IMR-90 (cell line): ENCODE measurements around the gene TINAGL1. TPM values are rescaled to one million over a fixed set of nuclear protein-coding genes. Genes with fewer than 3 reads are reported as not detected.

Experiments
- ATAC-seq: fragments of 200-7000 bp; cut with Tn5 transposase; 2 replicates; pipeline ENCODE4 v1.9.1; 2020; ENCODE audit warnings: low read depth, mild to moderate bottlenecking, moderate library complexity
- BruUV-seq: library from RNA; stranded (reverse); fragments of 400-500 nt; replicated peaks from 2 replicates; lab custom pipeline; 2021; lab: Mats Ljungman, UMichigan
- CTCF ChIA-PET: fragments of 300-600 bp; formaldehyde crosslinking; extraction: SDS; loops from one replicate; lab custom pipeline; 2021; ENCODE audit warnings: antibody characterized with exemption; lab: Yijun Ruan, JAX
- POLR2A ChIA-PET: fragments of 300-600 bp; sonication (Branson Sonifier 250); formaldehyde crosslinking; loops from one replicate; lab custom pipeline; 2022; ENCODE audit warnings: antibody characterized with exemption; ENCODE audit not compliant: unreplicated experiment; lab: Charles Lee
- DNase-seq: peaks from one replicate; pipeline ENCODE4 v3.0.0; 2013
- H2AFZ ChIP-seq: replicated peaks from 2 replicates; pipeline ENCODE3; 2013; ENCODE audit warnings: low read length, mild to moderate bottlenecking; ENCODE audit not compliant: poor library complexity
- H2AK5ac ChIP-seq: 2 replicates; pipeline ENCODE4 v1.6.1; 2013; ENCODE audit warnings: low read depth, low read length, inconsistent platforms
- H2AK9ac ChIP-seq: replicated peaks from 2 replicates; pipeline ENCODE3; 2013; ENCODE audit warnings: mild to moderate bottlenecking, low read depth, low read length, moderate library complexity; ENCODE audit not compliant: poor library complexity
- H2BK120ac ChIP-seq: 2 replicates; pipeline ENCODE4 v1.6.1; 2013; ENCODE audit warnings: low read depth, low read length, inconsistent platforms
- H2BK15ac ChIP-seq: 3 replicates; pipeline ENCODE4 v1.6.1; 2013; ENCODE audit warnings: low read depth, low read length, inconsistent platforms
- H2BK20ac ChIP-seq: 2 replicates; pipeline ENCODE4 v1.6.1; 2013; ENCODE audit warnings: low read depth, mild to moderate bottlenecking, inconsistent platforms, low read length, moderate library complexity
- H2BK5ac ChIP-seq: 2 replicates; pipeline ENCODE4 v1.6.1; 2013; ENCODE audit warnings: mild to moderate bottlenecking, low read depth, low read length, inconsistent platforms; ENCODE audit not compliant: poor library complexity, severe bottlenecking
- H3K14ac ChIP-seq: replicated peaks from 2 replicates; pipeline ENCODE4 v1.6.1; 2013; ENCODE audit warnings: low read depth, low read length, inconsistent platforms
- H3K18ac ChIP-seq: 2 replicates; pipeline ENCODE4 v1.6.1; 2013; ENCODE audit warnings: low read depth, low read length, control low read depth
- H3K23ac ChIP-seq: 2 replicates; pipeline ENCODE4 v1.6.1; 2013; ENCODE audit warnings: low read depth, low read length, inconsistent platforms
- H3K27ac ChIP-seq: 2 replicates; pipeline ENCODE4 v1.5.1; 2013; ENCODE audit warnings: mild to moderate bottlenecking, control low read depth, low read length; ENCODE audit not compliant: insufficient read depth
- H3K27me3 ChIP-seq: 2 replicates; pipeline ENCODE4 v1.6.1; 2013; ENCODE audit warnings: low read length; ENCODE audit not compliant: control insufficient read depth, insufficient read depth
- H3K36me3 ChIP-seq: 2 replicates; pipeline ENCODE4 v1.6.1; 2013; ENCODE audit warnings: low read length, mixed read lengths; ENCODE audit not compliant: control insufficient read depth, insufficient read depth
- H3K4ac ChIP-seq: 2 replicates; pipeline ENCODE4 v1.6.1; 2013; ENCODE audit warnings: low read depth, low read length, inconsistent platforms
- H3K4me1 ChIP-seq: 2 replicates; pipeline ENCODE4 v1.6.1; 2013; ENCODE audit warnings: low read length, mixed read lengths; ENCODE audit not compliant: control insufficient read depth, insufficient read depth
- H3K4me2 ChIP-seq: 2 replicates; pipeline ENCODE4 v1.6.1; 2013; ENCODE audit warnings: low read depth, mild to moderate bottlenecking, control low read depth, low read length, moderate library complexity
- H3K4me3 ChIP-seq: 2 replicates; pipeline ENCODE4 v1.5.1; 2013; ENCODE audit warnings: low read depth, mild to moderate bottlenecking, control low read depth, low read length, moderate library complexity; ENCODE audit not compliant: insufficient read depth
- H3K56ac ChIP-seq: 2 replicates; pipeline ENCODE4 v1.6.1; 2013; ENCODE audit warnings: low read length, inconsistent platforms; ENCODE audit not compliant: insufficient read depth; ENCODE audit errors: extremely low read depth
- H3K79me1 ChIP-seq, 2 experiments: 2 replicates each; pipeline ENCODE4 v1.6.1; 2013; ENCODE audit warnings: low read length in 2 of 2, inconsistent platforms in 1 of 2, low read depth in 1 of 2
- H3K9ac ChIP-seq: 2 replicates; pipeline ENCODE4 v1.6.1; 2013; ENCODE audit warnings: low read depth, low read length, control low read depth
- H3K9me1 ChIP-seq: 2 replicates; pipeline ENCODE4 v1.6.1; 2013; ENCODE audit warnings: low read length, inconsistent platforms; ENCODE audit not compliant: insufficient read depth
- H3K9me3 ChIP-seq: 2 replicates; pipeline ENCODE4 v1.6.1; 2013; ENCODE audit warnings: low read length; ENCODE audit not compliant: control insufficient read depth, insufficient read depth
- H4K20me1 ChIP-seq: 2 replicates; pipeline ENCODE4 v1.6.1; 2013; ENCODE audit warnings: low read length, inconsistent platforms; ENCODE audit not compliant: insufficient read depth
- H4K5ac ChIP-seq: 2 replicates; pipeline ENCODE4 v1.6.1; 2013; ENCODE audit warnings: mild to moderate bottlenecking, low read depth, low read length, control low read depth
- H4K8ac ChIP-seq, 2 experiments: 2 replicates each; pipeline ENCODE4 v1.6.1; 2013; ENCODE audit warnings: low read depth in 2 of 2, low read length in 2 of 2, control low read depth in 1 of 2, inconsistent platforms in 1 of 2
- H4K91ac ChIP-seq: 2 replicates; pipeline ENCODE4 v1.6.1; 2013; ENCODE audit warnings: low read depth, low read length, inconsistent platforms; ENCODE audit not compliant: insufficient read depth
- BHLHE40 ChIP-seq: fragments of 150-350 bp; IDR thresholded peaks from 2 replicates; pipeline ENCODE4 v1.6.1; 2016; ENCODE audit warnings: mild to moderate bottlenecking, low read depth, low read length
- FOS ChIP-seq: fragments of 150-350 bp; IDR thresholded peaks from 2 replicates; pipeline ENCODE4 v1.6.1; 2016; ENCODE audit warnings: low read depth, low read length
- MAFK ChIP-seq: IDR thresholded peaks from 2 replicates; pipeline ENCODE4 v1.6.1; 2012; ENCODE audit warnings: low read depth, low read length, improper control_type of control experiment
- RFX5 ChIP-seq: IDR thresholded peaks from 2 replicates; pipeline ENCODE4 v1.8.0; 2012; ENCODE audit warnings: low read depth, mild to moderate bottlenecking, low read length, moderate library complexity
- USF2 ChIP-seq: fragments of 150-350 bp; IDR thresholded peaks from 2 replicates; pipeline ENCODE4 v1.6.1; 2017; ENCODE audit warnings: mild to moderate bottlenecking, antibody characterized with exemption, low read length, low read depth
- WGBS, 2 experiments: methylation state at CpG; one replicate each; pipeline versions ENCODE4 v1.1.5 to v1.1.7; 2013; ENCODE audit warnings: missing lambda C conversion rate in 2 of 2; ENCODE audit not compliant: insufficient read length in 1 of 2; ENCODE audit errors: extremely low coverage in 2 of 2; 5-methylcytosine and 5-hydroxymethylcytosine counted together
- dilution Hi-C: fragments of 300-500 bp; cut with HindIII; formaldehyde crosslinking; loops from one replicate; pipeline ENCODE4 v1.14.3; 2018; ENCODE audit warnings: low sequenced_read_pairs; ENCODE audit not compliant: unreplicated experiment
- in situ Hi-C: fragments of 300-500 bp; cut with MboI; formaldehyde crosslinking; loops from 3 replicates; pipeline ENCODE4 v1.14.3; 2019; ENCODE audit warnings: low sequenced_read_pairs, inconsistent platforms, mixed read lengths
- intact Hi-C: fragments of 100-400 bp; cut with micrococcal nuclease; formaldehyde crosslinking; loops from 2 replicates; pipeline ENCODE4 v1.10.0; 2022
- polyA plus RNA-seq, 3 experiments: library from polyadenylated mRNA; depleted of rRNA; stranded (reverse); fragments of >200 nt; gene quantifications; 2 replicates each; pipeline ENCODE4 v1.2.3, GENCODE V29; 2012; ENCODE audit warnings: low replicate concordance in 1 of 3
- total RNA-seq: library from RNA; depleted of rRNA; stranded (reverse); fragments of >200 nt; gene quantifications from 2 replicates; pipeline ENCODE4 v1.2.3, GENCODE V29; 2012
- TF ChIP-seq, protein P1 (sequence below): fragments of 150-350 bp; IDR thresholded peaks from 2 replicates; pipeline ENCODE4 v1.6.1; 2016; ENCODE audit warnings: low read depth, mild to moderate bottlenecking, low read length, moderate library complexity, borderline replicate concordance

The TINAGL1 gene
- total and polyA plus RNA-seq, 2 of the 4 experiments (the other 2 are of a cell fraction), result 0.54 to 1.5 TPM

GRCh38 chr1:31548534-31548906 lies 27.8 kb upstream of the TINAGL1 start:
- H3K23ac ChIP-seq, result no peak overlapping the region
- ChIA-PET CTCF (interaction anchor here (1.1 to 2.2 kb wide), 8 partner anchors 8 to 365 kb away, joined by 4 to 15 read pairs (median 6); no protein-coding TSS in a partner anchor), POLR2A (no interaction called here)
- no peak overlapping the region for H3K14ac ChIP-seq
- H4K91ac ChIP-seq, result no peak overlapping the region
- H2AK5ac ChIP-seq, result no peak overlapping the region
- in situ Hi-C loops, result loop anchor here (10.0 kb wide), 1 partner anchor 364 kb away; no protein-coding TSS in a partner anchor
- H3K56ac ChIP-seq, result no peak overlapping the region
- peak; percentile 48 for ATAC-seq
- intact Hi-C loops, result no loop called here
- peaks cover 8% of the 10 kb centered on the region; the same call in 1 of the 2 replicates for H4K20me1 ChIP-seq
- peak overlapping the region; percentile 86 for H2AFZ ChIP-seq
- no peak overlapping the region for H3K18ac ChIP-seq
- H2BK20ac ChIP-seq, result no peak overlapping the region
- peak overlapping the region; percentile 32; the same call in 1 of the 2 replicates for H3K4me2 ChIP-seq
- H3K36me3 ChIP-seq, result no peaks in the 10 kb centered on the region
- no peak overlapping the region for H3K9ac ChIP-seq
- BruUV-seq, result no TSS peak
- no peaks in the 10 kb centered on the region for H3K9me1 ChIP-seq
- H3K4ac ChIP-seq, result no peak overlapping the region; the same call in 1 of the 2 replicates
- no peaks in the 10 kb centered on the region for H3K9me3 ChIP-seq
- H4K8ac ChIP-seq, result no peak overlapping the region
- no peak overlapping the region for H3K27ac ChIP-seq
- peaks cover 5% of the 10 kb centered on the region for H3K4me1 ChIP-seq
- no peak overlapping the region for H4K5ac ChIP-seq
- 0 out of 2 replicates have a peak overlapping the region, but pooled peaks have one; percentile 32 for H2BK120ac ChIP-seq
- H3K4me3 ChIP-seq, result no peak overlapping the region
- peaks cover 15% of the 10 kb centered on the region for H3K27me3 ChIP-seq
- H3K79me1 ChIP-seq, result no peaks in the 10 kb centered on the region
- TF ChIP-seq RFX5, result no peak
- TF ChIP-seq BHLHE40, result no peak
- TF ChIP-seq USF2, result no peak
- TF ChIP-seq FOS, result no peak
- TF ChIP-seq MAFK, result no peak
- TF ChIP-seq, protein P1, sequence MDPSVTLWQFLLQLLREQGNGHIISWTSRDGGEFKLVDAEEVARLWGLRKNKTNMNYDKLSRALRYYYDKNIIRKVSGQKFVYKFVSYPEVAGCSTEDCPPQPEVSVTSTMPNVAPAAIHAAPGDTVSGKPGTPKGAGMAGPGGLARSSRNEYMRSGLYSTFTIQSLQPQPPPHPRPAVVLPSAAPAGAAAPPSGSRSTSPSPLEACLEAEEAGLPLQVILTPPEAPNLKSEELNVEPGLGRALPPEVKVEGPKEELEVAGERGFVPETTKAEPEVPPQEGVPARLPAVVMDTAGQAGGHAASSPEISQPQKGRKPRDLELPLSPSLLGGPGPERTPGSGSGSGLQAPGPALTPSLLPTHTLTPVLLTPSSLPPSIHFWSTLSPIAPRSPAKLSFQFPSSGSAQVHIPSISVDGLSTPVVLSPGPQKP, result no peak
- WGBS, 2 experiments, result 29% methylated on average over 1 of the region's 12 CpGs; no CpG with 5 or more reads in 1 of the 2 experiments
- DNase-seq, result peak; percentile 21
- no peak overlapping the region for H2BK15ac ChIP-seq
- peak overlapping the region; percentile 56 for H2AK9ac ChIP-seq
- H2BK5ac ChIP-seq, result no peak overlapping the region
- dilution Hi-C loops, result no loop called here
